GM03348 (cell line): ENCODE results near the gene LCN6.
A peak's percentile ranks its signal among the peaks of the same experiment; 100 is the strongest.

Source experiments
- DNase-seq: peaks from one replicate; pipeline ENCODE4 v3.0.0; 2012; ENCODE audit warnings: low spot score

Gene LCN6

DNA sequence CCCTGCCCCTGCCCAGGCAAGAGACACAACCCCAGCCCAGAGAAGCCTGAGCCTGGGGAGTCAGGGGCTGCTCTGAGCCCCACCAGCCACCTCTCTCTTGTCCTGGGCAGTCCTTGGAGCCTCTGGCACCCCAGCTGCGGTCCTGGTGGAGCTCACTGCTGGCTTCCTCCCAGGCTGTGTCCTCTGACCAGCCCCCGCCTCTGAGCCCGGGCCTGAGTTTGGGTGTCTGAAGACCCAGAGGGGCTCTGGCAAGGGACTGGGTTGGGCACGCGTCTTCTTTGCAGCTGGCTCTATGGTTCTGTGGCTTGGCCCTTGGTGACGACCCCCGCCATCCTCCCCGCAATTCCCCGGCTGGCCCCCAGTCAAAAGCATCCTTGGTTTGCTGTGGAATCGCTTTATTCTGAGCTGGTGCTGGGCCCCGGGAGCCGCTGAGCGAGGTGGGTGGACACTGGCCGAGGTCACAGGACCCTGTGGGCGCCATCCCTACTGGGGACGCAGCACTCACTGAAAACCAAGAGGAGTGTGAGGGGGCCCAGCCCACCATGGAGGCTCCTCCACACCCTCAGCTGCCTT, 4.6 kb downstream of the LCN6 start:
- DNase-seq: no peak

DNA sequence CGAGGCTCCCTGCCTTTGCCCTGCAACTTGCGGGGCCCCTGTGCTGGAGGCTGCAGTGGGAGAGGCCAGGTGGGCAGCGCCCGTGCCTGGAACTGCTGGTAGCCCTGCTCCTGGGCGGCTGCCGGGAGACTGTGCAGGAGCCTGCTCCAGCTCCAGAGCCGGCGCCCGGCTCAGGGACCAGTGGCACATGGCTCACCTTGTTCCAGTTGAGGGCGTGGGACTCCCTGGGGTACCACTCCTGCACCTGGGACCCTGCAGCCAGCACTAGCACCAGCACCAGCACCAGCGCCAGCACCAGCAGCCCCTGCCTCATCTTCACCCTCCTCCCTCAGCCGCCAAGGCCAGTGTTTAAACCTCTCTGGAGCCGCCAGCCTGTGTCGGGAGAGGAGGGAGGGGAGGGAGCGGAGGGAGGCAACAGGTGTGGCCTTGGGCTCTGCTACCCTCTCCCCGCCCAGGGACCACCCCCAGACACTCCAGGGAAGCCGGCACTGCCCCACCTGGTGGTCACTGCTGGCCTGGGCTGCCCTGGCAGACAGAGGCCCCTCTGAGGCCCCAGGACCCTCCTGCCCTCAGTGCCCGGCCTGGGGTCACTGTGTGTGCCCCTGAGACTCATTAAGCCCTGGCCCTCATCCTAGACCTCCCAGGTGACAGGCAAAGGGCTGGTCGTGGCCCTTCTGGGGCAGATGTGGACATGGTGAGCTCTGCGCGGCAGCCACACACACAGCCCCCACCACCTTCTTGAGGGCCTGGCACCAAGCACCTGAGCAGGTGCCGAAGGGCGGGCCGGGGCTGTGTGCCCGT, 5.5 kb downstream of the LCN6 start, which contains the start of gene LCN10:
TSS of gene LCN10 (minus strand) at position 350 of the 801 bp plus-strand sequence. CDS start at position 313, 37 bp downstream.
- DNase-seq: no peak

DNA sequence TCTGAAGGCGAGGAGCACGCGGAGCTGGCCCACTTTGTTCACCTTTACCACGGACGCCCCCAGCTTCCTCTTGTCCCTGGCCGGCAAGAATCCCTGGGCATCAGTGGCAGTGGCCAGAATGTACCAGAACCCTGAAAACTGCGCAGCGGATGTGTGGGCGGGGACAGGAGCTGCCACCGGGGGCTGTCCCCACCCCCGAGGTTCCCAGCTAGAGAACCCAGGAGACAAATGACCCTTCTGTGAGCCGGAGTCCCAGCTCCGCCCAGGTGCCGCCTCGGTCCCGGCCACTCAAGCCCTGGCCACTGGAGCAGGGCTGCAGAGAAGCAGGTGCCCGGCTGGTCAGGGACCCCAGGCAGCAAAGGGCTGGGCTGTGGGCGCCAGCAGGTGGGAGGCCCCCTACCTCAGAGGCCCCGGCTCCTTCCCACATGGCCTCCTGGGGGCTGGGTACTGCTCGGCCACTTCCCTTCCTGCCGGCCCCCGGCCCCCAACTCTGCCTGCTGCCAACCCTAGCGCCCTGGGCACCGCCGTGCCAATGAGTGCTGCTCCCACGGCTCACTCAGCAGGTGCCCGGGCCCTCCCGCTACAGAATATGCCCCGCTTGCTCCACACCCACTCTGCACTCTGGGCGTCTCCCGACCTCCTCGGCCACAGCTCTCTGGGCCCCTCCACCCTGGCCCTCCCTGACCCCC, 6.3 kb downstream of the LCN6 start:
- no peak for DNase-seq

- DNase-seq: peak; percentile 48
Measured at GRCh38 chr9:136740971-136741882, 7.1 kb downstream of the LCN6 start.

- DNase-seq: no peak
Measured at GRCh38 chr9:136740491-136740890, 7.8 kb downstream of the LCN6 start.

- DNase-seq: no peak
Measured at GRCh38 chr9:136740069-136740468, 8.3 kb downstream of the LCN6 start.

GRCh38 chr9:136739509-136739908, 8.8 kb downstream of the LCN6 start:
- DNase-seq: no peak

DNA sequence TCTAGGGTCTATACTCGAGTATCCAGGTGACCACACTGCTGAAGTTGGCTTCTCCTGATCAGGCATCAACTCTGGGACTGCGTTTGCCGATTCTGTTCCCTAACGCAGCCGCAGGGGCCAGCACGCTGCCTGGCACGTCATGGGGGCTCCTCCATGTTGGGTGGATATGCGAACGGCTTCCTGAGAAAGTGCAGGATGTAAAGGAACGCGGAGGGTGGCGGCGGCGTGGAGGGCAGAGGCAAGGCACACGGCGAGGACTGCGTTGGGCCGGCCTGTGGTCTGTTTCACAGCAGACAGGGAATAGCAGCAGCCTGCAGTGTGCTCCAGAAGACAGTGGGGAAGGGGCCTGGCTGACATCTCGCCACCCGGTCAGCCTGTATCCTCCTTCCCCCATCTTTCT, 9.4 kb downstream of the LCN6 start:
- DNase-seq: no peak

- no peak for DNase-seq
Measured at GRCh38 chr9:136735812-136736480, 12.4 kb downstream of the LCN6 start.

DNA sequence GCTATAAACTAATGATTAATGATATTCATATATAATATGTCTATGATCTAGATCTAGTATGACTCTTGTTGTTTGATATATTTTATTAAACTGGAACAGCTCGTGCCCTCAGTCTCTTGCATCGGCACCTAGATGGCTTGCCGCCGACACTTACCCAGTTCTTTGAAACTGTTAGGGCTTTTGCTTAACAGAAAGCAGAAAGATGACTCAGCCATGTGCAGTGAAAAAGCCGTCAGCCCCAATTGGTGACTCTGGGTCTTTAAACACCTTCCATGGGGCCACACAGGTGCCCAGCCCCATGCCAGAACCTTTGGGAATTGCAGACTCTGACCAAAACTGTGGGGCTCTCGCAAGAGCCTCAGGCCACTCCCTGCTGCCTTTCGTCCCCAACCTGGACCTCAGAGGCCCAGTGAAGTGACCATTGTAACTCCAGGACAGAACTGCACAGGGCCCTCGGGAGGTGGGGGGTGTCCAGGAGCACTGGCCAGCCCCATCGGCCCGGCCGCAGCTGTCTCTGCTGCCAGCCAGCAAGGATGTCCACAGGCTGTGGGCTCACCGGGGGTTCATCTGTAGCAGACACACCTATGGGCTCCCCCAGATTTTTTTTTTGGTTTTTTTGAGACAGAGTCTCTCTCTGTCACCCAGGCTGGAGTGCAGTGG, 13.4 kb downstream of the LCN6 start:
- no peak for DNase-seq

DNA sequence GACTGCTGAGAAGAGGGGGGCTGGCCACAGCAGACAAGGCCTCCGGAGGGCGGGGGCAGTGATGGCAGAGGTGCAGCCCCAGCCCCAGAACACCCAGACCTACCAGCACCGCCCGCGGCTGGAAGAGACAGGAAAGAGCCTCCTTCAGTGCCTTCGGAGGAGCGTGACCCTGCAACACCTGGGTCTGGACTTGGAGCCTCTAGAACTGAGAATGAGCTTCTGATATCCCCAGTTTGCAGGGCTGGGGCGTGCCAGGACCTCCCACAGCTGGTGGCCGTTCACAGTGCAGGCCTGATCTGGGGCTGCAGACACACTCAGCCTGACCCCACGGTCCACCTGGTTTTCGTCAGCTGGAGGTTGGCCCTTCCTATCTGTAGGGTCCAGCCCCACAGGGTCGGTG, 14.7 kb downstream of the LCN6 start:
- DNase-seq: no peak

DNA sequence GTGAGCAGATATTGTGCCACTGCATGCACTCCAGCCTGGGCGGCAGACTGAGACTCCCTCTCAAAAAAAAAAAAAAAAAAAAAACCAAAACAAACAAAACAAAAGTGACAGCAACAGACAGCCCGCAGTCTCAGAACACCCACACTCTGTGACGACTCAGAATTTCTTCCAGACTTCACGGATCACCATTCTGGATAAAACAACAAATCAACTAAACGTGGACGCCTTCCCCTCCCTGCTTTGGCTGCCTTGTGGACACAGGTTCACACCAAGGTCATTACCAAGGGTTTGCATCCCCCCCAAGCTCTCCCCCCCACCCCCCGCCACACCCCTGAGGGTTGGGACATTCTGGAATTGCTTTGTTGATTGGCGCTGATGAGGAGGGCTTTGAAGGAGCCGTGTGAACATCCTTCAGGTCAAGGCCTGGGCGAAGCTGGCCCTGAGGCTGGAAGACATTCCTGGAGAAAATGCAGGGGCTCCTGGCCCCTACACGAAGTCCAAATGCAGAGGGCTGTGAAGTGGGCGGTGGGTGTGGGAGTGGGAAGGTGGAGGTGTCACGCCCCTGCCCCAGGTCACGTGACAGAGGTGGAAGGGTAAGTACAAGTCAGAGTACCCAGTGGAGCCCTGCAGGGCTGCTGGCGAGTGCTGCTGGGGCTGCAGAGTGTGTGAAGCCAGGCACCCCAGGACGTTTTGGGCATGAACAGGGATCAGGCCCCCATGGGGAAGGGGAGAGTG, 15.7 kb downstream of the LCN6 start:
- no peak for DNase-seq

DNA sequence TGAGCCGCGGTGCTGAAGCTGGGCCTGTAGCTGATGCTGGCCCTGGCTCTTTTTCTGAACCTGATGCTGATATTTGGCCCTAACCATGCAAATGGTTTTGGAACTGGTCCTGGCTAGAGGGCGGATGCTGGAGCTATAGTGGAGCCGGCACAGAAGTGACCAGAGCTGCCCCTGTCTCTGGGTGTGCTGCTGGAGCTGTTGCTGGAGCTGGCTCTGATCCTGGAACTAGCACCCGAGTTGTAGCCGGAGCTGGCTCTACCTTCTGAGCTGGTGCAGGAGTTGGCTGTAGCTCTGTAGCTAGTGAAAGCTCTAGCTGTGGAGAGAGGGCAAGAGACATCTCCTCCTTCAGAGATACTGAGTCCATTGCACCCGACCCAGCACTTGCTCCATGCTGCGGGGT, 18.4 kb downstream of the LCN6 start:
- no peak for DNase-seq

GRCh38 chr9:136729144-136729543, 19.2 kb downstream of the LCN6 start:
- DNase-seq: peak; percentile 60

- DNase-seq: peak; percentile 80
Measured at GRCh38 chr9:136728548-136729123, 19.7 kb downstream of the LCN6 start.

DNA sequence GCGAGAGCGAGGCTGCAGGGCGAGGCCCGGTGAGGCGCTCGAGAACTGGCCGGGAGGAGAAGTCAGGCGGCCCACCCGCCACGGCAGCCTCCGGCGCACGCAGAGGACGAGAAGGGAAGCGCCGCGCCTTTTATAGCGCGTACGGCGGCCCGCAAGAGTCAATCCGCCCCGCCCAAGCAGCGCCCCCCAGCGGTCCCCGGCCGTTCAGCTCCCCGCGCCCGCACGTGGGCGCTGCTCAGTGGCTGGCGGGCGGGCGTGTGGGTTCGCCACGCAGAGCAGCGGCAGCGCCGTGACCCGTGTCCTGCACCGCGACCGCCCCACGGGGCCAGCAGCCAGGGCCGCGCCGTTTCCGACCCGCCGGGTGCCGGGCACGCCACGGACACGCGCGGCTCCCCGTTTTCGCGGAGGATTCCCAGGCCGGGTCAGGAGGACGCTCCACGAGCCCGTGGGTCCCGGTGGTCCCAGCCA, 20.2 kb downstream of the LCN6 start:
- peak; percentile 98 for DNase-seq

- no peak for DNase-seq
Measured at GRCh38 chr9:136726631-136727191, 21.6 kb downstream of the LCN6 start.

GRCh38 chr9:136726118-136726517, 22.2 kb downstream of the LCN6 start:
- no peak for DNase-seq

DNA sequence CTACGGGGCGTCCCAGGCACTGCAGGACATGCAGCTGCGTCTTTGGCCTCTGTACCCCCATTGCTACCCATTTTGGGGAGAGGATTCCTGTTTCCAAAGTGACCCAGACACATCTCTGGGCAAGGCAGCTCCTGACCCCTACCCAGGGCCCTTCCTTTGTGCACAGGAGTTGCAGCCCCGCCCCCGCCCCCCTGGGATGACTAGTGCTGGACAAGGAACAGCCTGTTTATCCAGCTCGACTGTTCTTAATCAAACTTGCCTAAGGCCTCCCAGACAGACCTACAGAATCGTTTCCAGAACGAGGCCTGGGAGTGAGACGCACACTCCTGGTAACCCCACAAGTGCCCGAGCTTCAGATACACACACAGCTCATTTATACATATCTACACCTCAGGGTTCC, 22.7 kb downstream of the LCN6 start:
- DNase-seq: no peak
